ENCODE results near the gene COG3.

DNA sequence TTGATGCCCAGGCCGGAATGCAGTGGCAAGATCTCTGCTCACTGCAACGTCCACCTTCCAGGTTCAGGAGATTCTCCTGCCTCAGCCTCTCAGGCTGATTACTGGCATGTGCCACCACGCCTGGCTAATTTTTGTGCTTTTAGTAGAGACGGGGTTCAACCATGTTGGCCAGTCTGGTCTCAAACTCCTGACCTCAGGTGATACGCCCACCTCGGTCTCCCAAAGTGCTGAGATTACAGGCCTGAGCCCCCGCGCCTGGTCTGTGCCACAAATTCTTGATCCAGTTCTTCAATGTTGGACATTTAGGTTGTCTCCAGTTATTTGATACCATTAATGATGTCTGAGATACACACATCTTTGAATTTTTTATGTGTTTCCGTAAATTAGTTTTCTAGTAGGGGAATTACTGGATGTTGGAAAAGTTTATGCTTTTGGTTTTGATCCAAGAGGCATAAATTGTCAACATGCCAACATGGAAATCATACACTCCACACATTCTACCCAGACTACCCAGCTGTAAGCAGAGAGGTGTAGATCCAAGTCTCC lies 525 bp upstream of the COG3 start:
- TF ChIP-seq, protein P1, sequence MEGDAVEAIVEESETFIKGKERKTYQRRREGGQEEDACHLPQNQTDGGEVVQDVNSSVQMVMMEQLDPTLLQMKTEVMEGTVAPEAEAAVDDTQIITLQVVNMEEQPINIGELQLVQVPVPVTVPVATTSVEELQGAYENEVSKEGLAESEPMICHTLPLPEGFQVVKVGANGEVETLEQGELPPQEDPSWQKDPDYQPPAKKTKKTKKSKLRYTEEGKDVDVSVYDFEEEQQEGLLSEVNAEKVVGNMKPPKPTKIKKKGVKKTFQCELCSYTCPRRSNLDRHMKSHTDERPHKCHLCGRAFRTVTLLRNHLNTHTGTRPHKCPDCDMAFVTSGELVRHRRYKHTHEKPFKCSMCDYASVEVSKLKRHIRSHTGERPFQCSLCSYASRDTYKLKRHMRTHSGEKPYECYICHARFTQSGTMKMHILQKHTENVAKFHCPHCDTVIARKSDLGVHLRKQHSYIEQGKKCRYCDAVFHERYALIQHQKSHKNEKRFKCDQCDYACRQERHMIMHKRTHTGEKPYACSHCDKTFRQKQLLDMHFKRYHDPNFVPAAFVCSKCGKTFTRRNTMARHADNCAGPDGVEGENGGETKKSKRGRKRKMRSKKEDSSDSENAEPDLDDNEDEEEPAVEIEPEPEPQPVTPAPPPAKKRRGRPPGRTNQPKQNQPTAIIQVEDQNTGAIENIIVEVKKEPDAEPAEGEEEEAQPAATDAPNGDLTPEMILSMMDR (IDR thresholded peaks at IDR 0.05), result peak in 4 of 6 experiments; percentile 50 to 79 (median 72)
- no peak for TF ChIP-seq POLR2A (IDR thresholded peaks at IDR 0.05)
